ENCODE measurements around the gene GPR42. TPM values are rescaled to one million over a fixed set of nuclear protein-coding genes. Genes with fewer than 3 reads are reported as not detected.

Gene GPR42
- total and polyA plus RNA-seq, 2 donors (not counting 1 experiment from before 2014, with no cell fraction given) = 0.10 TPM; not detected in 1

GRCh38 chr19:35389192-35389861 lies 18.5 kb downstream of the GPR42 start:
- no peaks in the 10 kb centered on the region for H3K4me1 Mint-ChIP-seq
- Histone ChIP-seq H3K9ac (ENCODE audit: low read length) (no peak overlapping the region), H2AFZ (ENCODE audit: insufficient read depth, low read depth, low read length, poor library complexity, severe bottlenecking) (no peak overlapping the region), H3K79me2 (ENCODE audit: control insufficient read depth, insufficient read depth, low read length) (no peaks in the 10 kb centered on the region), H3K27ac (ENCODE audit: low read length in 2 of 2) (no peak overlapping the region), H4K20me1 (ENCODE audit: control insufficient read depth, insufficient read depth, low read length, poor library complexity, severe bottlenecking) (no peaks in the 10 kb centered on the region), H3K4me1 (ENCODE audit: control insufficient read depth in 2 of 2, insufficient read depth in 2 of 2, low read length in 2 of 2) (no peaks in the 10 kb centered on the region), H3K4me2 (replicated peaks; ENCODE audit: low read depth, low read length, poor library complexity, severe bottlenecking) (no peak overlapping the region), H3K9me3 (ENCODE audit: control extremely low read depth in 1 of 3, control insufficient read depth in 2 of 3, insufficient read depth in 1 of 3, low read length in 2 of 3) (peaks cover 5 to 20% (median 12%) of the 10 kb centered on the region in 3 donors), H3K4me3 (ENCODE audit: control extremely low read depth in 1 of 5, extremely low read depth in 1 of 5, insufficient read depth in 1 of 5, low read depth in 2 of 5, low read length in 4 of 5) (no peak overlapping the region), H3K27me3 (replicated peaks in 1 of 4; ENCODE audit: control extremely low read depth in 1 of 4, control insufficient read depth in 3 of 4, insufficient read depth in 4 of 4, low read length in 3 of 4) (no peaks in the 10 kb centered on the region), H3K36me3 (replicated peaks in 1 of 2; ENCODE audit: control extremely low read depth in 1 of 2, control insufficient read depth in 1 of 2, extremely low read depth in 1 of 2, insufficient read depth in 2 of 2, low read length in 1 of 2) (no peaks in the 10 kb centered on the region)
- ChIA-PET CTCF (no interaction called here), POLR2A (no interaction called here)
- 73% methylated on average over 4 of the region's 6 CpGs for WGBS (ENCODE audit: insufficient coverage)
- H3K27me3 Mint-ChIP-seq = peaks cover 2% of the 10 kb centered on the region
- TF ChIP-seq EZH2 (IDR thresholded peaks at IDR 0.05; ENCODE audit: borderline replicate concordance, insufficient read depth, low read depth, low read length, poor library complexity, severe bottlenecking) = no peak
- TF ChIP-seq, protein P1, sequence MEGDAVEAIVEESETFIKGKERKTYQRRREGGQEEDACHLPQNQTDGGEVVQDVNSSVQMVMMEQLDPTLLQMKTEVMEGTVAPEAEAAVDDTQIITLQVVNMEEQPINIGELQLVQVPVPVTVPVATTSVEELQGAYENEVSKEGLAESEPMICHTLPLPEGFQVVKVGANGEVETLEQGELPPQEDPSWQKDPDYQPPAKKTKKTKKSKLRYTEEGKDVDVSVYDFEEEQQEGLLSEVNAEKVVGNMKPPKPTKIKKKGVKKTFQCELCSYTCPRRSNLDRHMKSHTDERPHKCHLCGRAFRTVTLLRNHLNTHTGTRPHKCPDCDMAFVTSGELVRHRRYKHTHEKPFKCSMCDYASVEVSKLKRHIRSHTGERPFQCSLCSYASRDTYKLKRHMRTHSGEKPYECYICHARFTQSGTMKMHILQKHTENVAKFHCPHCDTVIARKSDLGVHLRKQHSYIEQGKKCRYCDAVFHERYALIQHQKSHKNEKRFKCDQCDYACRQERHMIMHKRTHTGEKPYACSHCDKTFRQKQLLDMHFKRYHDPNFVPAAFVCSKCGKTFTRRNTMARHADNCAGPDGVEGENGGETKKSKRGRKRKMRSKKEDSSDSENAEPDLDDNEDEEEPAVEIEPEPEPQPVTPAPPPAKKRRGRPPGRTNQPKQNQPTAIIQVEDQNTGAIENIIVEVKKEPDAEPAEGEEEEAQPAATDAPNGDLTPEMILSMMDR (IDR thresholded peaks at IDR 0.05) = no peak
- peaks cover 2% of the 10 kb centered on the region for H3K9me3 Mint-ChIP-seq (ENCODE audit: insufficient read depth)
- no peak overlapping the region for H3K27ac Mint-ChIP-seq
- intact Hi-C loops (cut with micrococcal nuclease) = no loop called here
- no peak for ATAC-seq (ENCODE audit: low read depth)
- no peak for DNase-seq
- no peak overlapping the region for H3K4me3 Mint-ChIP-seq

Data from B cell (primary cell).